Endothelial cell of umbilical vein (primary cell): Measurements from ENCODE around the gene HOXA13. TPM values are rescaled to one million over a fixed set of nuclear protein-coding genes. Genes with fewer than 3 reads are reported as not detected.

Experiments used
- BruUV-seq: library from RNA; stranded (reverse); fragments of 400-500 nt; replicated peaks from 2 replicates; lab custom pipeline; 2021; lab: Mats Ljungman, UMichigan
- CTCF ChIA-PET: fragments of 300-600, 350-600 bp; sonication (Branson Sonifier 250); formaldehyde crosslinking; loops from one replicate; lab custom pipeline; 2021; ENCODE audit warnings: antibody characterized with exemption, inconsistent platforms; lab: Charles Lee
- POLR2A ChIA-PET: fragments of 300-600, 350-600 bp; sonication (Branson Sonifier 250); formaldehyde crosslinking; loops from one replicate; lab custom pipeline; 2021; ENCODE audit warnings: antibody characterized with exemption, inconsistent platforms; lab: Charles Lee
- DNase-seq: peaks from one replicate; pipeline ENCODE4 v3.0.0-alpha.2; 2011; ENCODE audit warnings: low read depth, low spot score
- FAIRE-seq: peaks from 2 replicates; lab custom pipeline; 2011; peaks lifted over from hg19 to GRCh38; lab: Jason Lieb, UNC
- H2AFZ ChIP-seq: 2 replicates; pipeline ENCODE4 v1.6.0; 2012; ENCODE audit warnings: low read depth, low read length, control low read depth, inconsistent platforms
- H3K27ac ChIP-seq: 2 replicates; pipeline ENCODE4 v1.5.1; 2011; ENCODE audit warnings: low read depth, mild to moderate bottlenecking, control low read depth, low read length, moderate library complexity; ENCODE audit not compliant: insufficient read depth
- H3K27me3 ChIP-seq, 2 experiments: 2 replicates each; pipeline versions ENCODE4 v1.6.0 to v1.6.1; 2011; ENCODE audit warnings: low read length in 2 of 2, mixed read lengths in 1 of 2; ENCODE audit not compliant: control insufficient read depth in 2 of 2, insufficient read depth in 2 of 2
- H3K36me3 ChIP-seq, 2 experiments: 2 replicates in 1 of 2; 3 replicates in 1 of 2; pipeline ENCODE4 v1.5.1; 2011; ENCODE audit warnings: low read length in 2 of 2, mild to moderate bottlenecking in 1 of 2, moderate library complexity in 1 of 2; ENCODE audit not compliant: control insufficient read depth in 2 of 2, insufficient read depth in 2 of 2; ENCODE audit errors: extremely low read depth in 1 of 2
- H3K4me1 ChIP-seq: 3 replicates; pipeline ENCODE4 v1.5.1; 2011; ENCODE audit warnings: mild to moderate bottlenecking, low read length; ENCODE audit not compliant: control insufficient read depth, insufficient read depth; ENCODE audit errors: extremely low read depth
- H3K4me2 ChIP-seq: 2 replicates; pipeline ENCODE4 v1.6.1; 2011; ENCODE audit warnings: low read length, control low read depth, mixed read lengths; ENCODE audit not compliant: insufficient read depth
- H3K4me3 ChIP-seq, 3 experiments: fragments of 200-600 bp in 1 of 3; sonication (generic), shearing (Covaris generic) in 1 of 3; replicated peaks in 1 of 3; 2 replicates each; pipeline ENCODE4 v1.5.1; 2011 to 2016; ENCODE audit warnings: control low read depth in 3 of 3, low read length in 3 of 3, mild to moderate bottlenecking in 2 of 3, inconsistent platforms in 1 of 3, low read depth in 1 of 3, moderate library complexity in 1 of 3; ENCODE audit not compliant: insufficient read depth in 1 of 3
- H3K79me2 ChIP-seq: 2 replicates; pipeline ENCODE4 v1.6.0; 2012; ENCODE audit warnings: low read length, inconsistent platforms; ENCODE audit not compliant: control insufficient read depth, insufficient read depth
- H3K9ac ChIP-seq: replicated peaks from 2 replicates; pipeline ENCODE3; 2011; ENCODE audit warnings: low read length, control low read depth; ENCODE audit not compliant: insufficient read depth; ENCODE audit errors: extremely low read depth
- H3K9me1 ChIP-seq: replicated peaks from 3 replicates; pipeline ENCODE4 v1.6.0; 2011; ENCODE audit warnings: mild to moderate bottlenecking, low read length; ENCODE audit not compliant: control insufficient read depth, insufficient read depth; ENCODE audit errors: extremely low read depth
- H3K9me3 ChIP-seq: replicated peaks from 2 replicates; pipeline ENCODE4 v1.5.1; 2012; ENCODE audit warnings: low read length, inconsistent platforms; ENCODE audit not compliant: control insufficient read depth, insufficient read depth
- H4K20me1 ChIP-seq: replicated peaks from 2 replicates; pipeline ENCODE3; 2011; ENCODE audit warnings: mild to moderate bottlenecking, low read length; ENCODE audit not compliant: control insufficient read depth, insufficient read depth; ENCODE audit errors: extremely low read depth
- CTCF ChIP-seq, 2 donors: IDR thresholded peaks; 1 replicate in 1 of 2; 2 replicates in 1 of 2; pipeline ENCODE4 v1.5.1; 2011; ENCODE audit warnings: low read length in 2 of 2, mild to moderate bottlenecking in 2 of 2, moderate library complexity in 2 of 2, control low read depth in 1 of 2, inconsistent platforms in 1 of 2, low read depth in 1 of 2; ENCODE audit not compliant: insufficient read depth in 1 of 2; ENCODE audit errors: extremely low read depth in 1 of 2
- EZH2 ChIP-seq: IDR thresholded peaks from 2 replicates; pipeline ENCODE4 v1.6.1; 2012; ENCODE audit warnings: borderline replicate concordance, low read depth, mild to moderate bottlenecking, moderate library complexity, low read length, inconsistent platforms; ENCODE audit not compliant: severe bottlenecking
- FOS ChIP-seq: IDR thresholded peaks from 2 replicates; pipeline ENCODE4 v1.6.1; 2011; ENCODE audit warnings: mild to moderate bottlenecking, low read length, moderate library complexity, borderline replicate concordance; ENCODE audit not compliant: insufficient read depth
- GATA2 ChIP-seq: IDR thresholded peaks from 2 replicates; pipeline ENCODE4 v1.7.0; 2011; ENCODE audit warnings: low read depth, mild to moderate bottlenecking, moderate library complexity, mixed read lengths, low read length; ENCODE audit not compliant: insufficient read length, insufficient read depth
- JUN ChIP-seq: IDR thresholded peaks from 2 replicates; pipeline ENCODE4 v1.6.1; 2011; ENCODE audit warnings: borderline replicate concordance, low read depth; ENCODE audit not compliant: insufficient read length, insufficient read depth
- MAX ChIP-seq: IDR thresholded peaks from 2 replicates; pipeline ENCODE4 v1.6.1; 2011; ENCODE audit not compliant: insufficient read depth, insufficient read length
- MYC ChIP-seq: IDR thresholded peaks from one replicate; pipeline ENCODE4 v1.6.1; 2011; ENCODE audit warnings: mild to moderate bottlenecking, low read depth, low read length
- POLR2A ChIP-seq: IDR thresholded peaks from 2 replicates; pipeline ENCODE4 v1.6.1; 2012; ENCODE audit warnings: low read depth, mild to moderate bottlenecking, control low read depth, low read length
- POLR2AphosphoS5 ChIP-seq: IDR thresholded peaks from 2 replicates; pipeline ENCODE4 v1.6.1; 2012; ENCODE audit warnings: low read depth, mild to moderate bottlenecking, control low read depth, low read length, moderate library complexity; ENCODE audit not compliant: insufficient read depth
- dilution Hi-C: fragments of 300-500 bp; cut with MboI; formaldehyde crosslinking; loops from one replicate; pipeline ENCODE4 v1.15.0; 2019; ENCODE audit warnings: low sequenced_read_pairs; ENCODE audit not compliant: extremely low pct_ligation_motif_present
- intact Hi-C: fragments of 100-400 bp; cut with micrococcal nuclease; formaldehyde crosslinking; loops from one replicate; pipeline ENCODE4 v1.10.0; 2022
- polyA plus RNA-seq, 4 experiments: library from polyadenylated mRNA; depleted of rRNA in 3 of 4; stranded (reverse) in 3 of 4; unstranded in 1 of 4; fragments of >200 nt; gene quantifications; 2 replicates each; pipeline versions ENCODE4 v1.2.1 to v1.2.3, GENCODE V29; 2011 to 2012; ENCODE audit warnings: missing spikeins in 1 of 4
- total RNA-seq: library from RNA; stranded (reverse); gene quantifications from 2 replicates; pipeline ENCODE4 v1.2.3, GENCODE V29; 2021

The HOXA13 gene
- total and polyA plus RNA-seq, 2 donors (not counting 3 experiments of a cell fraction or from before 2014, with no cell fraction given), result 0.22 TPM; not detected in 1

GRCh38 chr7:27213433-27214238 lies 13.7 kb upstream of the HOXA13 start:
- TF ChIP-seq POLR2A, result no peak
- no peak for TF ChIP-seq MAX
- no peak for TF ChIP-seq FOS
- TF ChIP-seq JUN, result no peak
- TF ChIP-seq CTCF (IDR thresholded peaks at IDR 0.05; ENCODE audit: extremely low read depth in 1 of 2, insufficient read depth in 1 of 2, low read depth in 1 of 2, low read length in 2 of 2), result no peak
- TF ChIP-seq MYC, result no peak
- TF ChIP-seq GATA2, result no peak
- no peak for TF ChIP-seq POLR2AphosphoS5
- no peak for TF ChIP-seq EZH2
- CTCF ChIA-PET, result interaction anchor here (0.6 kb wide), 1 partner anchor 392 kb away, joined by 4 read pairs; no protein-coding TSS in a partner anchor
- H3K4me3 ChIP-seq, result no peak overlapping the region
- BruUV-seq, result no TSS peak
- no peak overlapping the region for H3K9ac ChIP-seq
- peak overlapping the region; percentile 34 for H2AFZ ChIP-seq
- dilution Hi-C loops (no loop called here), intact Hi-C loops (loop anchor here (5.0 kb wide), 1 partner anchor 864 kb away; no protein-coding TSS in a partner anchor)
- H3K27ac ChIP-seq, result no peak overlapping the region
- H3K36me3 ChIP-seq, result no peaks in the 10 kb centered on the region
- no peaks in the 10 kb centered on the region for H3K9me1 ChIP-seq
- FAIRE-seq (no peak), DNase-seq (no peak)
- no peak overlapping the region for H3K4me2 ChIP-seq
- no peaks in the 10 kb centered on the region for H3K9me3 ChIP-seq
- H3K4me1 ChIP-seq, result peaks cover 12% of the 10 kb centered on the region
- H4K20me1 ChIP-seq, result no peaks in the 10 kb centered on the region
- H3K79me2 ChIP-seq, result no peaks in the 10 kb centered on the region
- H3K27me3 ChIP-seq, result peaks cover 65% of the 10 kb centered on the region in 2 experiments
- POLR2A ChIA-PET, result no interaction called here
